Stomach smooth muscle (tissue), 2 donors: ENCODE data around the gene DDT.
"Not testable (repeated sequence)": the region's sequence is repeated elsewhere in the genome, so short reads cannot be mapped to it uniquely, and the experiment has no call there.

Source experiments
- H3K27ac ChIP-seq: one replicate; pipeline ENCODE4 v1.7.0; 2013; ENCODE audit warnings: mild to moderate bottlenecking, low read length, inconsistent platforms
- H3K27me3 ChIP-seq, 2 donors: one replicate each; pipeline ENCODE4 v1.7.0; 2013; ENCODE audit warnings: low read length in 2 of 2; ENCODE audit not compliant: insufficient read depth in 2 of 2, control insufficient read depth in 1 of 2
- H3K36me3 ChIP-seq, 2 donors: one replicate each; pipeline ENCODE4 v1.7.0; 2013; ENCODE audit warnings: low read length in 2 of 2; ENCODE audit not compliant: control insufficient read depth in 2 of 2, insufficient read depth in 2 of 2
- H3K4me1 ChIP-seq: one replicate; pipeline ENCODE4 v1.7.0; 2013; ENCODE audit warnings: low read length; ENCODE audit not compliant: control insufficient read depth, insufficient read depth
- H3K4me3 ChIP-seq, 2 donors: one replicate each; pipeline ENCODE4 v1.7.0; 2013; ENCODE audit warnings: low read length in 2 of 2
- H3K9ac ChIP-seq, 2 donors: one replicate each; pipeline ENCODE4 v1.7.0; 2013; ENCODE audit warnings: low read length in 2 of 2, mild to moderate bottlenecking in 1 of 2
- H3K9me3 ChIP-seq, 2 donors: one replicate each; pipeline ENCODE4 v1.7.0; 2013; ENCODE audit warnings: low read length in 2 of 2; ENCODE audit not compliant: control insufficient read depth in 2 of 2
- donor health status: healthy.
- donor health status: Pancreatic carcinoma.

The DDT gene

GRCh38 chr22:23952794-23953405 lies 21.3 kb downstream of the DDT start:
- not testable (repeated sequence) for H3K9me3 ChIP-seq, H3K4me3 ChIP-seq, H3K27ac ChIP-seq, H3K4me1 ChIP-seq, H3K27me3 ChIP-seq, H3K36me3 ChIP-seq, H3K9ac ChIP-seq

GRCh38 chr22:23951383-23951782 lies 22.9 kb downstream of the DDT start:
- not testable (repeated sequence) for H3K27ac ChIP-seq

GRCh38 chr22:23949764-23950163 lies 24.5 kb downstream of the DDT start:
- not testable (repeated sequence) for H3K9me3 ChIP-seq, H3K36me3 ChIP-seq, H3K27ac ChIP-seq, H3K4me3 ChIP-seq, H3K4me1 ChIP-seq, H3K9ac ChIP-seq, H3K27me3 ChIP-seq

More at GRCh38 chr22:23951383-23951782, 22.9 kb downstream of the DDT start:
- not testable (repeated sequence) for H3K27me3 ChIP-seq, H3K9me3 ChIP-seq, H3K36me3 ChIP-seq, H3K4me3 ChIP-seq, H3K4me1 ChIP-seq, H3K9ac ChIP-seq

GRCh38 chr22:23947391-23947790 lies 26.9 kb downstream of the DDT start:
- H3K9ac ChIP-seq, H3K27ac ChIP-seq, H3K36me3 ChIP-seq, H3K27me3 ChIP-seq, H3K9me3 ChIP-seq, H3K4me1 ChIP-seq, H3K4me3 ChIP-seq: not testable (repeated sequence)

- H3K27ac ChIP-seq, H3K27me3 ChIP-seq, H3K9me3 ChIP-seq, H3K36me3 ChIP-seq, H3K4me3 ChIP-seq, H3K4me1 ChIP-seq, H3K9ac ChIP-seq: not testable (repeated sequence)
Measured at GRCh38 chr22:23940166-23940565, 34.1 kb downstream of the DDT start.

- H3K27me3 ChIP-seq: no peaks in the 10 kb centered on the region
- no peaks in the 10 kb centered on the region for H3K4me1 ChIP-seq
- H3K4me3 ChIP-seq: no peak overlapping the region
- no peaks in the 10 kb centered on the region for H3K36me3 ChIP-seq
- H3K9me3 ChIP-seq: no peaks in the 10 kb centered on the region
- no peak overlapping the region for H3K9ac ChIP-seq
- no peak overlapping the region for H3K27ac ChIP-seq
Measured at GRCh38 chr22:23939017-23939357, 35.3 kb downstream of the DDT start.

GRCh38 chr22:23938328-23939016 lies 35.8 kb downstream of the DDT start:
- Histone ChIP-seq H3K4me3 (no peak overlapping the region), H3K27ac (no peak overlapping the region), H3K9ac (no peak overlapping the region), H3K9me3 (no peaks in the 10 kb centered on the region), H3K27me3 (no peaks in the 10 kb centered on the region), H3K4me1 (no peaks in the 10 kb centered on the region), H3K36me3 (no peaks in the 10 kb centered on the region)

GRCh38 chr22:23926561-23926960 lies 47.7 kb downstream of the DDT start:
- H3K9me3 ChIP-seq: peaks cover 0 to 9% of the 10 kb centered on the region in 2 donors
- no peak overlapping the region for H3K27ac ChIP-seq
- peaks cover 0 to 10% of the 10 kb centered on the region in 2 donors for H3K36me3 ChIP-seq
- H3K27me3 ChIP-seq: no peaks in the 10 kb centered on the region
- H3K9ac ChIP-seq: no peak overlapping the region
- H3K4me1 ChIP-seq: no peaks in the 10 kb centered on the region
- no peak overlapping the region for H3K4me3 ChIP-seq

- Histone ChIP-seq H3K36me3 (peaks cover 0 to 10% of the 10 kb centered on the region in 2 donors), H3K4me3 (no peak overlapping the region), H3K4me1 (no peaks in the 10 kb centered on the region), H3K9me3 (peaks cover 0 to 9% of the 10 kb centered on the region in 2 donors), H3K27me3 (no peaks in the 10 kb centered on the region), H3K27ac (no peak overlapping the region), H3K9ac (no peak overlapping the region)
Measured at GRCh38 chr22:23925020-23925606, 49.1 kb downstream of the DDT start.

- Histone ChIP-seq H3K4me3 (no peak overlapping the region), H3K36me3 (peaks cover 0 to 7% of the 10 kb centered on the region in 2 donors), H3K27ac (no peak overlapping the region), H3K27me3 (no peaks in the 10 kb centered on the region), H3K4me1 (no peaks in the 10 kb centered on the region), H3K9ac (no peak overlapping the region), H3K9me3 (peaks cover 0 to 9% of the 10 kb centered on the region in 2 donors)
Measured at GRCh38 chr22:23922921-23923320, 51.3 kb downstream of the DDT start.

GRCh38 chr22:23921586-23922201 lies 52.5 kb downstream of the DDT start:
- H3K27me3 ChIP-seq, H3K27ac ChIP-seq, H3K4me3 ChIP-seq, H3K36me3 ChIP-seq, H3K4me1 ChIP-seq, H3K9me3 ChIP-seq, H3K9ac ChIP-seq: not testable (repeated sequence)
